HUDEP-2 (cell line): ENCODE data around the gene HSP90AA1.
"Not testable (repeated sequence)": the region's sequence is repeated elsewhere in the genome, so short reads cannot be mapped to it uniquely, and the experiment has no call there.

ENCODE experiments used
- DNase-seq, 76 experiments: peaks; one replicate each; lab custom pipeline; 2025; ENCODE audit not compliant: unreplicated experiment in 76 of 76; lab: John Stamatoyannopoulos, UW

The HSP90AA1 gene

GRCh38 chr14:102095231-102095870 lies 8.5 kb upstream of the HSP90AA1 start:
- DNase-seq = peak in 8 of 76 experiments; percentile 6 to 44 (median 16)

GRCh38 chr14:102094101-102094500 lies 7.3 kb upstream of the HSP90AA1 start:
- peak in 74 of 76 experiments; percentile 35 to 84 (median 64) for DNase-seq

- DNase-seq = no peak
These were observed 6.0 kb upstream of the HSP90AA1 start for GRCh38 chr14:102092806-102093205.

GRCh38 chr14:102090713-102091112 lies 3.9 kb upstream of the HSP90AA1 start:
- DNase-seq = no peak

- no peak for DNase-seq
These were observed 2.9 kb upstream of the HSP90AA1 start for GRCh38 chr14:102089621-102090343.

- DNase-seq = peak in 61 of 76 experiments; percentile 11 to 89 (median 55)
These were observed 1.4 kb upstream of the HSP90AA1 start for GRCh38 chr14:102088012-102088792.

GRCh38 chr14:102087762-102088011 lies 843 bp upstream of the HSP90AA1 start:
- no peak for DNase-seq

- DNase-seq = no peak
These were observed 204 bp downstream of the HSP90AA1 start for GRCh38 chr14:102086709-102086971.

- peak in 2 of 76 experiments; percentile 15 to 28 for DNase-seq
These were observed 716 bp downstream of the HSP90AA1 start for GRCh38 chr14:102085948-102086708.

- peak in 7 of 76 experiments; percentile 5 to 22 (median 18) for DNase-seq
These were observed 1.4 kb downstream of the HSP90AA1 start for GRCh38 chr14:102085488-102085887.

GRCh38 chr14:102084931-102085330 lies 1.9 kb downstream of the HSP90AA1 start:
- DNase-seq = no peak

GRCh38 chr14:102084522-102084921 lies 2.3 kb downstream of the HSP90AA1 start:
- DNase-seq = not testable (repeated sequence)

- DNase-seq = no peak
These were observed 5.4 kb downstream of the HSP90AA1 start for GRCh38 chr14:102081231-102082080.

- no peak for DNase-seq
These were observed 6.4 kb downstream of the HSP90AA1 start for GRCh38 chr14:102080183-102081080.

- no peak for DNase-seq
These were observed 7.2 kb downstream of the HSP90AA1 start for GRCh38 chr14:102079700-102079979.

- DNase-seq = peak in 1 of 76 experiments; percentile 8
These were observed 7.8 kb downstream of the HSP90AA1 start for GRCh38 chr14:102078831-102079699.

- DNase-seq = peak in 1 of 76 experiments; percentile 8
These were observed 8.5 kb downstream of the HSP90AA1 start for GRCh38 chr14:102078361-102078791.

- DNase-seq = peak in 2 of 76 experiments; percentile 22 to 23
These were observed 9.5 kb downstream of the HSP90AA1 start for GRCh38 chr14:102077382-102077709.

- no peak for DNase-seq
These were observed 11.7 kb downstream of the HSP90AA1 start for GRCh38 chr14:102075155-102075554.
